Fibroblast of pulmonary artery (primary cell): ENCODE data around the gene SIM1.

Experiments
- DNase-seq: peaks from one replicate; pipeline ENCODE4 v3.0.0-alpha.2; 2010; ENCODE audit warnings: low read depth
- H3K4me3 ChIP-seq: replicated peaks from 2 replicates; pipeline ENCODE4 v1.5.1; 2011; ENCODE audit warnings: low read depth, mild to moderate bottlenecking, control low read depth, low read length, moderate library complexity
- TF ChIP-seq, protein P1 (sequence below): IDR thresholded peaks from 2 replicates; pipeline ENCODE4 v1.5.1; 2011; ENCODE audit warnings: mild to moderate bottlenecking, control low read depth, low read length, inconsistent platforms; ENCODE audit errors: missing control alignments

Gene SIM1

DNA sequence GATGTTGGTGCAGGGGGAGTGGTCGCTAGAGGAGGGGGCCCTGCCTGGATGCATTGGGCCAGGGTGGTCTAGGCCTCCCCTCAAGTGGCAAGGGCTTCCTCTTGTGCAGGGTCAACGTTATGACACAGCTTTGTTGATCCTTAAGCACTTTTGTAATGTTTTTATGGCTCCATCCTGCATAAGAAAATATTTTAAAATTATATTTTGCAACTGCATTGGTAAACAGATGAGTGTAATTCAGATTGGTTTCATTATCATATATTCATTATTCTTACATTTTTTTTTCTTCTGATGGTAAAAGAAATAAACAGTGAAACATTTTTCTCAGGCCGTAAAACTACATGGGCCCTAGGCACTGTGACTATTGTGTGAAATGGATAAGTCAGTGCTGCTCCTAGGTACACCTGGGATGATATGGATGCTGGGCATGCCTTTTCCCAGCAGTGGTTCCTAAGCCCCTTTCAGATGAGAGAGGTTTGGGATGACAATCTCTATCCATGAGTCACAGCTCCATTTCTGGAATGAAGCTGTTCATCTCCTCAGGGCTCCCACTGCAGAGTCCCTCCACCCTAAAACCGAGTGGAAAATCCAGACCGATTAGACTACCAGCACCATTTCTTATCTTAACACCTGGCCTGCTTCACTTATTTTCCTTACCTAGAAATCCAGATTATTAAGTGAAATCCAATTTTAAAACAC, 5.8 kb upstream of the SIM1 start:
- DNase-seq = no peak
- no peak overlapping the region for H3K4me3 ChIP-seq
- TF ChIP-seq, protein P1, sequence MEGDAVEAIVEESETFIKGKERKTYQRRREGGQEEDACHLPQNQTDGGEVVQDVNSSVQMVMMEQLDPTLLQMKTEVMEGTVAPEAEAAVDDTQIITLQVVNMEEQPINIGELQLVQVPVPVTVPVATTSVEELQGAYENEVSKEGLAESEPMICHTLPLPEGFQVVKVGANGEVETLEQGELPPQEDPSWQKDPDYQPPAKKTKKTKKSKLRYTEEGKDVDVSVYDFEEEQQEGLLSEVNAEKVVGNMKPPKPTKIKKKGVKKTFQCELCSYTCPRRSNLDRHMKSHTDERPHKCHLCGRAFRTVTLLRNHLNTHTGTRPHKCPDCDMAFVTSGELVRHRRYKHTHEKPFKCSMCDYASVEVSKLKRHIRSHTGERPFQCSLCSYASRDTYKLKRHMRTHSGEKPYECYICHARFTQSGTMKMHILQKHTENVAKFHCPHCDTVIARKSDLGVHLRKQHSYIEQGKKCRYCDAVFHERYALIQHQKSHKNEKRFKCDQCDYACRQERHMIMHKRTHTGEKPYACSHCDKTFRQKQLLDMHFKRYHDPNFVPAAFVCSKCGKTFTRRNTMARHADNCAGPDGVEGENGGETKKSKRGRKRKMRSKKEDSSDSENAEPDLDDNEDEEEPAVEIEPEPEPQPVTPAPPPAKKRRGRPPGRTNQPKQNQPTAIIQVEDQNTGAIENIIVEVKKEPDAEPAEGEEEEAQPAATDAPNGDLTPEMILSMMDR = no peak

DNA sequence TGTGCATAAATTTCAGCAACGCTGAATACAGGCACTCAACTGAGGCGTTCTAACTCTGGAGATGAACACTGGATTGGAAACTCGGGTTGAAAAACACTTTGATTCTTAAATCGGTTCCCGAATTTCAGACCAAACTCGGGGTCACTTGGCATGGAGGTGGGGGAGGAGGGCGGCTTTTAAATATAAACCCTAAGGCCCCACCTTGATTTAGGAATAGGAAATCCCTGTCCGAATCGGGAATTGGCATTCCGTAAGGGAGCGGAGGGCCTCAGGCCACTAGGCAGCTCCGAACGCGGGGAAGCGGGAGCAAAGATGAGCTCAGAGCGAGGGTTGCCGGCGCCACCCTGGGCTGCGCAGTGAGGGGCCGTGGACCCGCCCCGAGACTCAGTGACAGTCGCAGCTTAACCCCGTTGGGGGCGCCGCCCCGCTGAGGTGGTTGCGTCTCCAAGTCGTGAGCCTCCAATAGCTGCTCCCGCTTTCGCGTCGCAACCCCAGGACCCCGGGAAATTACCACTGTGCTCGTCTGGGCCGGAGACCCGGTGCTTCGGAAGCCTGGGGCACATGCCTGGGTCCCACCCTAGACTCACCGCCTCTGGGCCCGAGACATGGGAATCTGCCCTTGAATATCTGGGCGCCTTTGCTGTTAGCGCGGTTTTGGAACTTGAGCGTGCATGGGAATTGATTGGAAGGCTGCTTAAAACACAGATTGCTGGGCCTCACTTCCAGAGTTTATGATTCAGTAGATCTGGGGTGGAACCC, 4.6 kb upstream of the SIM1 start:
- H3K4me3 ChIP-seq = no peak overlapping the region
- DNase-seq = no peak
- TF ChIP-seq, protein P1 = no peak

DNA sequence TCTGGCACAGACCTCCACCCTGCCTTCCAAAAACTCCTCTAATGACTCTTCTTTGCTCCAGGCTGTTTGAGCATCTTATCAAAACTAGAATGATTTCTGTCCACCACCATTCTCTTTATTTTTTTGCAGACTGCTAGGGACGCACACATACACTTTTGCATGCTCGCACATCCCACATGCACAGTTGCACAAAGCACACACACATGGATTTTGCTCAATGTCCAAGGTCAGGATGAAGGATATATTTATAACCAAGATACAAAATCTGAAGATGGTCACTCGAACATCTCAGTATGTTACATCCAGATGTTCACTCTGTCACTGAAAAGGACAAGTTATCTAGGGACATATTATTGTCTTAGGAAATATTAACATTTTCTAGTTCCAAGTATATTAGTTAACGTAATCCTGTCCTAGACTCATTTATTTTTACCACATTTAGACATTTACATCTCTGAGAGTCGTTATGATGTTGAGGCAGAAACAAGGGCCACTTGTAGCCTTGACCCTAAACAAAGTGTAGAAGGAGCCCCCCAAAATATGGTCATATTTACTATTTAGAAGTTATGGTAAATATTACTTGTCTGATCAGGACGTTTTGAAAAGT, 3.4 kb upstream of the SIM1 start:
- no peak for DNase-seq
- H3K4me3 ChIP-seq = no peak overlapping the region
- TF ChIP-seq, protein P1 = no peak

DNA sequence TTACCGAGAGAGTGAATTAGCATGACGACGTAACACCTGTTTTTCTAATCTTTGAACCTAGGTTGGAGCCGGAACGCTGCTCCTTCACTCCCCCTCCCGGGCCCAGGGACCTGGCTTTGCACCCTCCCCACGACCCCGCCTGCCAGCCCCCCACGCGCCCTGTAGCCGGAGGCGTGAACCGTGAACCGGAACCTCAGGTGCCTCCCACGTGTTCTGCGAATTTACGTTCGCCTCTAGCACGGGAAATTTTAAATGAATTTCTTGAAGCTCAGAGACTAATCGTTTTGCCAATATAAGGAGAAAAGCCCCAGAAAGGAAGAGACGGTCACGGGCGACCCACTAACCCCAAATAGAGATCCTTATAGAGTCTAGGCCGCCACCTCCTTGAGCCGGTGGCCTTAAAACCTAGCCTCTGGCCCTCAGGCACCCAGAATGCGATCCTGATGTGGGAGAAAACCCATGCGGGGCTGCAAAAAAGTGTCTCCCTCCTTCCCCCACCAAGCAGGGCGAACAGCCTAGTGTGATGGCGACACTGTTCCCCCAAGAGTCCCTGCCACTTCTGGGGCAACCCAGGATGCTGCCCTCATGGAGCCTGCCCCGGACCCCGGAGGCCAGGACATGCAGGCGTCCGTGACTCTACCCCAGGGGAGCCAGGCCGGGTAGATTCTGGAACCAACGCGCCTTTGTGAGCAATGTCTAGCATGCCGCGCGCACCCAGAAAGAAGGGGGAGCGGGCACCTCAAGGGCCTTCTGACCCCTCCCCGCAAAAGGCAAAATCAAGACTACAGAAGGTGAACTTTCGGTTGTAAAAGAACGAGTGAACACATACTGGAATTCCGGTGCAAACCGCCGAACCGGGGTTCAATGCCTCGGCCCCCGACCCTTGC, 2.7 kb upstream of the SIM1 start:
- DNase-seq = no peak
- TF ChIP-seq, protein P1 = no peak
- no peak overlapping the region for H3K4me3 ChIP-seq

DNA sequence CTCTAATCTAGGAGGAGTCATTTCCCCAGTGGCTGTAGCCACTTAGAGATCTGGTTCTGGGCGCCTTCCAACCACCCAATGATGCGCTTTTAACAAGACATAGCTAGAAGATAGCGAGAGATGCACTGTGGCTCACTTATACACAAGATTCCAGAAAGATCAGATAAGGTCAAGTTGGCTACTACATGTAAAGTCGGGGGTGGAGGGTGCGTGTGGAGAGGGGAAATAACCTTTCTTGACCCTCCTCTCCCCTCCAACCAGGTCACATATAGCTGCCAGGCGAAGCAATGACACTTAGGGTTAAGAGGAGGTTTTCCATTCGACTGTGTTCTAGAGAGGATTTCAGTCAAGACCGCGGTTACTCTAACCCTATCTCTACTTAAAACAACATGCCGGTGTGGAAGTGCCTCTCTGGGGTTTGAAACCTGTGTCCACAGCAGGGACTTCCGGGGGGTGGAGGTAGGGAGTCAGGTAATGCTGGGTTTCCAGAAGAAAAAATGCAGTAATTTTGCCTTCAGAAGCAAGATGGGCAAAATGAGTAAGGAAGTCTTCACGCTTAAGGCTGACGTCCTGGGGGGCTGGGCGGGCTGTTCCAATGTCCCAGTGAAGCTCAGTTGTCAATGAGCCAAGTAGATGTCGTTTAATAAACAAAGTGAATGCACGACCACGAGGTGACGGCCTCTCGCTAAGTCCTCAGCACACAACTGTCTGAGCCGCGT, 1.8 kb upstream of the SIM1 start:
- H3K4me3 ChIP-seq = no peak overlapping the region
- TF ChIP-seq, protein P1 = no peak
- DNase-seq = no peak
